C4-2B (cell line): Measurements from ENCODE around the gene ATP13A2.

Source experiments
- CTCF ChIP-seq: fragments of 450-650 bp; conservative IDR thresholded peaks from 2 replicates; pipeline ENCODE4 v1.5.1; 2017; ENCODE audit warnings: mild to moderate bottlenecking
- ZFX ChIP-seq: fragments of 450-650 bp; IDR thresholded peaks from 2 replicates; pipeline ENCODE4 v1.6.1; 2017

DNA sequence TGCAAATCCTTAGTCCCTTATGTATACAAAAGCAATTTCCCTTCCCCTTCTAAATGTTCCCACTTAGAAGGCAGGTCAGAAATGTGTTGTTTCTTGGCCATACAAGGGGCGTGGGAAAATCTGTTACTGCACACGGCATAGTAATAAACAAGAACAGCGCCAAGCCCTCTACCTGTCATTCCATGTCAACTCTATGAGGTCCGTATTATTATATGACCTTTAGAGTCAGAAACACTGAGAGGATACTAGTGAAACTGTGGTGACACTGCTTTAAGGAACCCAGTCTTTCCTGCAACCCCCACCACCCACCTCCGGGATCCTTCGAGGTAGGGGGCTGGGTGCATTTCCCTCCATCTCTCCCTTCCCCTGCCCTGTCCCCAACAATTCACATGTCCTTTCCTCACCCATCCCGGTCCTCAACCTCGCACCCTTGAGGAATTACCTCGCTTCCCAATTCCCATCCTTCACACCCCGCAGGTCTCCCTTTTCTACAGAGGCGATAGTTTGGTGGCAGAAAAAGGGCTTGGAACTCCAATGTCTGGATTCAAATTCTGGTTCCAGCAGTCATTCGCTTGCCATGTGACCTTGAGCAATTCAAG, 41.5 kb upstream of the ATP13A2 start:
- no peak for TF ChIP-seq CTCF
- no peak for TF ChIP-seq ZFX
